ENCODE measurements around the gene PCYOX1L. TPM values are rescaled to one million over a fixed set of nuclear protein-coding genes. Genes with fewer than 3 reads are reported as not detected.

The PCYOX1L gene
- total and polyA plus RNA-seq, 9 of the 15 experiments (the other 6 are each of a cell fraction or from before 2014, with no cell fraction given) = 2.3 to 17.9 (median 6.0) TPM

DNA sequence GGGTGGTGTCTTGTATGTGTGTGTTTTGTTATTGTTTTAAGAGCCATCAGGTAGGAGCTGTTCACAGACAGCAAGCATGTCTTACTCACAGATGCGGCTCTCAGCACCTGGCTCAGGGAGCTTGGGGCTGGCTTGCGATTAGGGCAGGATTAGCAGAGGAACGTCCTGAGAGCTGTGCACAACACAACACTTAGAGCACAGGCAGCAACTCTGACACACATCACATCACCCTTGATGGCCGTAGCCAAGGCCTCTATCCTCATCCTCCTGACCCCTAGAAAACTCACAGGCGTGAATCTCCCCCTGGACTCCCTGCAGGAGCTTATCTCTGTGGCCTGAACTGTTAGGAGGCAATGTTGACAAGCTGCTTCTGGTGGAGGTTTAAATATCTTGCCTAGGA is 28.3 kb downstream of the PCYOX1L start:
- Histone ChIP-seq H4K20me1 (replicated peaks; ENCODE audit: control insufficient read depth, insufficient read depth, low read length) (no peaks in the 10 kb centered on the region), H3K4me2 (ENCODE audit: insufficient read depth, low read length) (no peak overlapping the region), H2AFZ (ENCODE audit: low read depth, low read length) (peak overlapping the region; percentile 5; the same call in 1 of the 2 replicates), H3K27ac (ENCODE audit: extremely low read depth, low read depth, low read length) (no peak overlapping the region), H3K9ac (ENCODE audit: insufficient read depth in 1 of 2, low read depth in 2 of 2, low read length in 2 of 2) (peak overlapping the region in 1 of 2 experiments; percentile 66; a peak in 1 of 4 replicates), H3K36me3 (ENCODE audit: control insufficient read depth, insufficient read depth, low read length) (no peaks in the 10 kb centered on the region), H3K27me3 (ENCODE audit: control insufficient read depth in 2 of 2, insufficient read depth in 2 of 2, low read length in 2 of 2) (no peaks in the 10 kb centered on the region), H3K4me3 (no peak overlapping the region), H3K9me3 (replicated peaks; ENCODE audit: control insufficient read depth, insufficient read depth, low read depth, low read length) (no peaks in the 10 kb centered on the region), H3K79me2 (ENCODE audit: control insufficient read depth, insufficient read depth, low read length) (no peaks in the 10 kb centered on the region), H3K9me1 (ENCODE audit: control insufficient read depth, insufficient read depth, low read length) (no peaks in the 10 kb centered on the region), H3K4me1 (replicated peaks in 1 of 2; ENCODE audit: control insufficient read depth in 2 of 2, insufficient read depth in 2 of 2, low read length in 2 of 2) (peaks cover 3 to 16% of the 10 kb centered on the region in 2 experiments; a peak in 3 of 5 replicates)
- 44% methylated on average over 5 of the region's 5 CpGs for WGBS (ENCODE audit: insufficient coverage, low coverage, missing lambda C conversion rate)
- intact Hi-C loops (cut with micrococcal nuclease) (no loop called here), in situ Hi-C loops (cut with MboI) (loop anchor here (5.0 kb wide), 1 partner anchor 41 kb away; no protein-coding TSS in a partner anchor)
- FAIRE-seq (peak; percentile 81), ATAC-seq (no peak; the same call in 2 of the 3 replicates), DNase-seq (ENCODE audit: extremely low read depth in 1 of 4, low spot score in 3 of 4) (peak in 1 of 4 experiments; percentile 41)
- ChIA-PET POLR2A (interaction anchor here (0.5 to 1.8 kb wide), 5 partner anchors 13 to 47 kb away, joined by 3 to 5 read pairs (median 3); no protein-coding TSS in a partner anchor), CTCF (ENCODE audit: low intra/inter-chr PET ratio) (interaction anchor here (0.6 kb wide), 1 partner anchor 8 kb away, joined by 3 read pairs; no protein-coding TSS in a partner anchor)
- no TSS peak for BruUV-seq (replicated peaks)
- TF ChIP-seq MTA1 (IDR thresholded peaks at IDR 0.05; ENCODE audit: borderline replicate concordance) (no peak), EP400 (IDR thresholded peaks at IDR 0.05) (no peak), ZNF583 (CRISPR knock-in tag; IDR thresholded peaks at IDR 0.05) (no peak), RBM34 (IDR thresholded peaks at IDR 0.05; ENCODE audit: borderline replicate concordance, insufficient read depth, low read length) (no peak), CEBPB (tag; IDR thresholded peaks at IDR 0.05) (no peak), ETS1 (conservative IDR thresholded peaks at IDR 0.05; ENCODE audit: control insufficient read depth, low read depth, low read length) (no peak), SIN3B (IDR thresholded peaks at IDR 0.05; ENCODE audit: low read depth) (no peak), PHF8 (IDR thresholded peaks at IDR 0.05; ENCODE audit: borderline replicate concordance, low read length) (no peak), IRF2 (CRISPR knock-in tag; IDR thresholded peaks at IDR 0.05) (no peak), VEZF1 (CRISPR knock-in tag; IDR thresholded peaks at IDR 0.05) (no peak), ZNF133 (CRISPR knock-in tag; IDR thresholded peaks at IDR 0.05) (no peak)
- TF ChIP-seq, protein P1, sequence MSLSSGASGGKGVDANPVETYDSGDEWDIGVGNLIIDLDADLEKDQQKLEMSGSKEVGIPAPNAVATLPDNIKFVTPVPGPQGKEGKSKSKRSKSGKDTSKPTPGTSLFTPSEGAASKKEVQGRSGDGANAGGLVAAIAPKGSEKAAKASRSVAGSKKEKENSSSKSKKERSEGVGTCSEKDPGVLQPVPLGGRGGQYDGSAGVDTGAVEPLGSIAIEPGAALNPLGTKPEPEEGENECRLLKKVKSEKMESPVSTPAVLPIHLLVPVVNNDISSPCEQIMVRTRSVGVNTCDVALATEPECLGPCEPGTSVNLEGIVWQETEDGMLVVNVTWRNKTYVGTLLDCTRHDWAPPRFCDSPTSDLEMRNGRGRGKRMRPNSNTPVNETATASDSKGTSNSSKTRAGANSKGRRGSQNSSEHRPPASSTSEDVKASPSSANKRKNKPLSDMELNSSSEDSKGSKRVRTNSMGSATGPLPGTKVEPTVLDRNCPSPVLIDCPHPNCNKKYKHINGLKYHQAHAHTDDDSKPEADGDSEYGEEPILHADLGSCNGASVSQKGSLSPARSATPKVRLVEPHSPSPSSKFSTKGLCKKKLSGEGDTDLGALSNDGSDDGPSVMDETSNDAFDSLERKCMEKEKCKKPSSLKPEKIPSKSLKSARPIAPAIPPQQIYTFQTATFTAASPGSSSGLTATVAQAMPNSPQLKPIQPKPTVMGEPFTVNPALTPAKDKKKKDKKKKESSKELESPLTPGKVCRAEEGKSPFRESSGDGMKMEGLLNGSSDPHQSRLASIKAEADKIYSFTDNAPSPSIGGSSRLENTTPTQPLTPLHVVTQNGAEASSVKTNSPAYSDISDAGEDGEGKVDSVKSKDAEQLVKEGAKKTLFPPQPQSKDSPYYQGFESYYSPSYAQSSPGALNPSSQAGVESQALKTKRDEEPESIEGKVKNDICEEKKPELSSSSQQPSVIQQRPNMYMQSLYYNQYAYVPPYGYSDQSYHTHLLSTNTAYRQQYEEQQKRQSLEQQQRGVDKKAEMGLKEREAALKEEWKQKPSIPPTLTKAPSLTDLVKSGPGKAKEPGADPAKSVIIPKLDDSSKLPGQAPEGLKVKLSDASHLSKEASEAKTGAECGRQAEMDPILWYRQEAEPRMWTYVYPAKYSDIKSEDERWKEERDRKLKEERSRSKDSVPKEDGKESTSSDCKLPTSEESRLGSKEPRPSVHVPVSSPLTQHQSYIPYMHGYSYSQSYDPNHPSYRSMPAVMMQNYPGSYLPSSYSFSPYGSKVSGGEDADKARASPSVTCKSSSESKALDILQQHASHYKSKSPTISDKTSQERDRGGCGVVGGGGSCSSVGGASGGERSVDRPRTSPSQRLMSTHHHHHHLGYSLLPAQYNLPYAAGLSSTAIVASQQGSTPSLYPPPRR (CRISPR knock-in tag; IDR thresholded peaks at IDR 0.05; ENCODE audit: borderline replicate concordance) = no peak

Measured in K562 (cell line).